HG03139 (cell line): ENCODE results near the gene TMEM145.

Source experiments
- ATAC-seq: cut with Tn5 transposase; IDR thresholded peaks from one replicate; pipeline ENCODE4 v1.9.1; 2021; ENCODE audit not compliant: unreplicated experiment

The TMEM145 gene

DNA sequence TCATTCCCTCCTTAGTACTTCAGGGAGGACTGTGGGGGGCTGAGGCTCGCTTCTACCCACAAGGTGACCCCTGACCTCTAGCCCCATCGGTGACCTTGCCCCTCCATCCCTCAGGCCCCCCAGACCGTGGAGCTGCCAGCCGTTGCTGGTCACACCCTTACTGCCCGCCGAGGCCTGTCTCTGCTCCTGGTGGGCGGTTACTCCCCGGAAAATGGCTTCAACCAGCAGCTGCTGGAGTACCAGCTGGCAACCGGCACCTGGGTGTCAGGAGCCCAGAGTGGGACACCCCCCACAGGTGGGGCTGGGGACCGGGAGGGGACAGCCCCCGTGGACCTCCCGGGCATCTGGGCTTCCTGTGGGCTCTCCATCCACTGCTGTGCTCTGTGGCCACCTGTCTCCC, 44.2 kb downstream of the TMEM145 start:
- ATAC-seq: no peak

DNA sequence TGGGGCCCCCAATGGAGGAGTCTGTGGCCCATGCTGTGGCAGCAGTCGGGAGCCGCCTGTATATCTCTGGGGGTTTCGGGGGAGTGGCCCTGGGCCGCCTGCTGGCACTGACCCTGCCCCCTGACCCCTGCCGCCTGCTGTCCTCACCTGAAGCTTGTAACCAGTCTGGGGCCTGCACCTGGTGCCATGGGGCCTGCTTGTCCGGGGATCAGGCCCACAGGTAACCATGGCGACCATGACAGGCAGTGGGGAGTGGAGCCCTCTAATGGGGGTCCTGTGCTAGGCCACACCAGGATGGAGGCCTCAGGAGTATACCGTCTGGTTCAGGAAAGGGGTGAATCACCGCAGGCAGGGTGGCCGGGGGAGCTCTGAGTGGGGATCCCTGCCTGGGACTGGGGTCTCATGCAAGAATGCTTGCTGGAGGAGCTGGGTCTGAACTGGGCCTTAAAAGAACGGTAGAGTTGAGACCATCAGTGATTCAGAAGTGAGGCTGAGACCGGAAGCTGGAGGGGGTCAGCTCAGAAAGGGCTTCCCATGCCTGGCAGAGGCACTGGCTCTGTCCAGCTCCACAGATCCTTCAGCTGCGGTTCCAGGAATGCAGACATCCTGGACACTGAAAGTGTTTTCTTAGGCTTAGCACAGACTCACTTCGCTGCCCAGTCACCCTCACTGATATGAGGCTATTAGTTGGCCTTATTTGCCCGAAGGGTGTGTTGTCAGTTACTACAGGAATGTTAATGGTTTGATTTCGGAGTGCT, 47.9 kb downstream of the TMEM145 start:
- ATAC-seq: no peak

DNA sequence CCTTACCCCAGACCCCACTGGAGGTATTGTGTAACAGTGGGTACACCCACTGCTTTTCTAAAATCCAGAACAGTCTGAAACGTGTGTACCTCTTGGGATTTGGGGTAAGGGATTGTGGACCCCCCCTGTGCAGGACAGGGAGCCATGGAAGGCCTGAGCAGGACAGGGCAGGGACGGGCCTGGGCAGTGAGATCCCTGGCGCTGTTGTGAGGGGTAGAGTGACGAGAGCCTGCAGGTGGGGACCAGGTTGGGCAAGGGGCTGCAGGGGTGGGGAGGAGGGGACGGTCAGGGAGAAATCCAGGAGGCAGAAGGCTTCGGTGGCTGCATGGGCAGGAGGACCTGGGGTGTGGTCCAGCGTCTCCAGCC, 48.4 kb downstream of the TMEM145 start:
- no peak for ATAC-seq

DNA sequence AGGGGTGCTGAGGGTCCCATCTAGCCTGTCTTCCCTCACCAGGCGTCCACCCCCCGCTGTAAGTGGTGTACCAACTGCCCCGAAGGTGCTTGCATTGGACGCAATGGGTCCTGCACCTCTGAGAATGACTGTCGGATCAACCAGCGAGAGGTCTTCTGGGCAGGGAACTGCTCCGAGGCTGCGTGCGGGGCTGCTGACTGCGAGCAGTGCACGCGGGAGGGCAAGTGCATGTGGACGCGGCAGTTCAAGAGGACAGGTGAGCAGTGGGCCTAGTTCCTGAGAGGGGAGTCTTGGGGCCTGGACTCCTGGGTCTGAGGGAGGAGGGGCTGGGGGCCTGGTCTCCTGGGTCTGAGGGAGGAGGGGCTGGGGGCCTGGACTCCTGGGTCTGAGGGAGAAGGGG, 49.2 kb downstream of the TMEM145 start:
- no peak for ATAC-seq

DNA sequence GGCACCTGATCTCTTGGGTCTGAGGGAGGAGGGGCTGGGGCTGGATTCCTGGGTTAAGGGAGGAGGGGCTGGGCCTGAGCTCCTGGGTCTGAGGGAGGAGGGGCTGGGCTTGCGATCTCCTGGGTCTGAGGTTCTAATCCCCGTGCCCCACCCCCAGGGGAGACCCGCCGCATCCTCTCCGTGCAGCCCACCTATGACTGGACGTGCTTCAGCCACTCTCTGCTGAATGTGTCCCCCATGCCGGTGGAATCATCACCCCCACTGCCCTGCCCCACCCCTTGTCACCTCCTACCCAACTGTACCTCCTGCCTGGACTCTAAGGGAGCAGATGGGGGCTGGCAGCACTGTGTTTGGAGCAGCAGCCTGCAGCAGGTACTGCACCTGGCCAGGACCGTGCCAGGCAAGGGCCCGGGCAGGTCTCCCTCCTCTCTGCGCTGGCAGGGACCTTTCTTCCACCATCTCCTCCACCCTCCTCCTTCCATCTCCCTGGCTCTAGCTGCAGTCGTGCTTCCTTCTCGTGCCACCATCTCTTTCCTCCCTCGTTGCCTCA, 49.9 kb downstream of the TMEM145 start:
- no peak for ATAC-seq

DNA sequence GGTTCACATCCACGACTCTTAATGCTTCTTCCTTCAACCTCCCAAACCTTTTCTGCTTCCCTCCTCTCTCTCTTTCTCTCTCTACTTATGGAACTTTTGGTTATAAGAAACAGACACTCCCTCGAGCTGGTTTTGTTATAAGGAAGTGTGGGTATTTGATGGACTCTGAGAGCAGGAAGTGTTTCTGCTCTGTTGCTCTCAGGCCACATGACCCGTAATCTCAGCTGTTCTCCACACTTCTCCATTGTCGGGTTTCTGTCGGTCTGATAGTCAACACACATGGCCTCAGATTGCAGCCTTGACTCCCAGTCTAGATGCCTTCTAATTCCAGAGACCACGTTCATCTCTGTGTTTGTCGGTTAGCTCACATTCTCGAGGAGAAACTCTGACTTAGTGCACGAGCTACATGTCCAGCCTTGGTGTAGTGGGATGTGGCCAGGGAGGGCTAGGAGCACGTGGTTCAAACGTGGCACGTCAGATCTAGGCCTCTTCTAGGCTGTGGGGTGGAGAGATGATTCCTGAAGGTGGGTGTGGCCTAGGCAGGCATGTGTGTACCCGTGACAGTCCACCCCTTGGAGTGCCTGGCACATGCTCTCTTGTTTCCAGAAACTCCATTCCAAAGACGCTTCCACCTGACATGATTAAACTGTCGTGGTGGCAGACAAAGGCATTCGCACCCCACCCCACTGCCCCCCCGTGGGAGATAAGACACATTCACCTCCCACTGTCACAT, 50.7 kb downstream of the TMEM145 start:
- no peak for ATAC-seq

DNA sequence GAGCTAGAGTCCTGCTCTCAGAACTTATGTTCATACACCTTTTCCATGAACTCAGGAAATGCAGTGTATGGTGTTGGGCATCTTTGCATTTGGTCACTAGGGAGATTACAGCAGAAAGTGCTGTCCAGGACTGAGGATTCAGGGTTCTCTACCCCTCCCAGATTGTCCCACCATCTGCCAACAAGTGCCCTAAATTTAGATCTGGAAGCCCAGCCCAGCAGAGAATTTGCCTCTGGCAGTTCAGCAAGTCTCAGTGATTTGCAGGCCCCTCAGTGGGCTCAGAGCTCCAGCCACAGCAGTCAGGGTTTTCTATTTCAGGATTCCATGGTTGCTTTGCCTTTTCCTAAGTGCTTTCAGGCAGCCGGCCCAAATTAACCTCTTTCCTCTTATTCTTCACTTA, 53.6 kb downstream of the TMEM145 start:
- no peak for ATAC-seq

DNA sequence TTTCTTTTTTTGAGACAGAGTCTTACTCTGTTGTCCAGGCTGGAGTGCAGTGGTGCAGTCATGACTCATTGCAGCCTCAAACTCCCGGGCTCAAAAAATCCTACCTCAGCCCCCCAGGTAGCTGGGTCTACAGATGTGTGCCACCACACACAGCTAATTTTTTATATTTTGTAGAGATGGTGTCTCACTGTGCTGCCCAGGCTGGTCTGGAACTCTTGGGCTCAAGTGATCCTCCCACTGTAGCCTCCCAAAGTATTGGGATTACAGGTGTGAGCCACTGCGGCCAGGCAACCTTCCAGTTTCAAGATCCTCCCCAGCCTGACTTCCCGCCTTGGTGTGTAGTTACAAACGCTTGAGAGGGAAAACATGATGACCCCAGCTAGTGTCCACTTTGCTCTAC, 54.8 kb downstream of the TMEM145 start:
- ATAC-seq: no peak

DNA sequence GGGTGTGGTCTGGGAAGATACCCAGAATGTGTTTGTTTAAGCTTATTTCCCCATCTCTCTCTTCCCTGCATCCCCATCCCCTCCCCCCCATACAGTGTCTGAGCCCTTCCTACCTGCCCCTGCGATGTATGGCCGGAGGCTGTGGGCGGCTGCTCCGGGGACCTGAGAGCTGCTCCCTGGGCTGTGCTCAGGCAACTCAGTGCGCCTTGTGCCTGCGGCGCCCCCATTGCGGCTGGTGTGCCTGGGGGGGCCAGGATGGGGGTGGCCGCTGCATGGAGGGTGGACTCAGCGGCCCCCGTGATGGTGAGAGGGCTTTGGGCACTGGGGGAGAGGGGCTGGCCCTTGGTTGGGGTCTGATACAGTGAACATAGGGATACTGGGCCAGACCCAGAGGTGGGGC, 55.3 kb downstream of the TMEM145 start:
- no peak for ATAC-seq

DNA sequence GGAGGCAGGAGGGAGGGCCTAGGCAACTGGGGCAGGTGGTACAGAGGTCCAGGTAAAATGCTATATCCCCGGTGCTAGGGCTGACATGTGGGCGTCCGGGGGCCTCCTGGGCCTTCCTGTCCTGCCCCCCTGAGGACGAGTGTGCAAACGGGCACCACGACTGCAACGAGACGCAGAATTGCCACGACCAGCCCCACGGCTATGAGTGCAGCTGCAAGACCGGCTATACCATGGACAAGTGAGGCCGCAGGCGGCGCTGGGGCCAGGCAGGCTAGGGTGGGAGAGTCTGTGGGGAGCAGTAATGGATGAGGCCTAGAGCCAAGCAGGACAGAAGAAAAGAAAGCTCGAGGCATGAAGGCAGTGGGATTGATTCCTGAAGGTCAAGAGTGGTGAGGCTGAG, 55.7 kb downstream of the TMEM145 start:
- ATAC-seq: no peak

DNA sequence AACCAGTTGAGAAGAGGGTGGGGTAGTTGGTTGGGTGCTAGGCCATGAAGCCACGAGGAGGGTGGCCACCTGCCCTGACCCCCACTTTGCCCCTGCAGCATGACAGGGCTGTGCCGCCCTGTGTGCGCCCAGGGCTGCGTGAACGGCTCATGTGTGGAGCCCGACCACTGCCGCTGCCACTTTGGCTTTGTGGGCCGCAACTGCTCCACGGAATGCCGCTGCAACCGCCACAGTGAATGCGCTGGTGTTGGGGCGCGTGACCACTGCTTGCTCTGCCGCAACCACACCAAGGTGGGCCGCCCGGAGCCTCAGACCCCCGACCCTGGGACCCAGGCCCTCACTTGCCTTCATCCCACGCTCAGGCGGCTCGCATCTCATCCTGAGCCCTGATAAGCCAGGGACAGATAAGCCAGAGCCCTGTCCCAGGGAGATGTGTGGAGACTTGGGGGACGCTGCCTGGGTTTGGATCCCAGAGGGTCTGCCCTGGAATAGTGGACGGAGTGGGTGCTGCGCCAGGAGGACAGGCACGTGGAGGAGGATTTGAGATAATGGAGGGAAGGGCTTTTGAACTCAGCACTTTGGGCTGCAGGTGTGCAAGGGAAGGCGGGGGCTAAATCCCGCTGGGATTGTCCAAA, 56.4 kb downstream of the TMEM145 start:
- no peak for ATAC-seq

DNA sequence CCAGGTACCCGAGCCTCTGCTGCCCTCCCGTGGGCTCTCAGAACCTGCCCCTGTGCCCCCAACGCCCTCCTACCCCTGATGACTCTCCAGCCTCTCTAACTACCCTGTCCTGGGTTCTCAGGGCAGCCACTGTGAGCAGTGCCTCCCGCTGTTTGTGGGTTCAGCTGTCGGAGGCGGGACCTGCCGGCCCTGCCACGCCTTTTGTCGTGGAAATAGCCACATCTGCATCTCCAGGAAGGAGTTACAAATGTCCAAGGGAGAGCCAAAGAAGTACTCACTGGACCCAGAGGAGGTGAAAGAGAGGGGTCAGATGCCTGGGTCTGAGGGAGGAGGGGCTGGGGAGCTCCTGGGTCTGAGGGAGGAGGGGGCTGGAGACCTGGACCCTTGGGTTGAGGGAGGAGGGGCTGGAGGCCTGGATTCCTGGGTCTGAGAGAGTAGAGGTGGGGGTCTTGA, 57.0 kb downstream of the TMEM145 start:
- no peak for ATAC-seq

DNA sequence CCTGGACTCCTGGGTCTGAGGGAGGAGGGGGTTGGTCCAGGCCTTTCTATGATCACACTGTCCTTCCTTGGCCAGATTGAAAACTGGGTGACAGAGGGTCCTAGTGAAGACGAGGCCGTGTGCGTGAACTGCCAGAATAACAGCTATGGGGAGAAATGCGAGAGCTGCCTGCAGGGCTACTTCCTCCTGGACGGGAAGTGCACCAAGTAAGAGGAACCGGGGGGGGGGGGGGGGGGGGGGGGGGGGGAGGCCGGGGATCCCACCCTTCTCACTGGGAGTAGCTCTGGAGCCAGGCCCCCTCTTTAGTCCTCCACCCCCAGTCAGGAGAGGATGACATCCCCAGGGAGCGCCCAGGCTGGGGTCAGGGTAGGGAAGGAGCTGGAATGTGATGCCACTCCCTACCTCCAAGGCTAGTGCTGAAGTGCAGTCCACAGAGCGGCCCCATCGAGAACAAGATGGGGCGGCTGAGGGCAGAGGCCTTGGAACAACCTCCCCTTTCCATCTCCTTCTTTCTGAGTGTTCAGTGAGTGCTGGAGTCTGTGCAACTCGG, 57.6 kb downstream of the TMEM145 start:
- no peak for ATAC-seq
